Osteoblast (primary cell): ENCODE data around the gene TMEM115. TPM values are rescaled to one million over a fixed set of nuclear protein-coding genes. Genes with fewer than 3 reads are reported as not detected.
A peak's percentile ranks its signal among the peaks of the same experiment; 100 is the strongest.

Experiments used
- DNase-seq: peaks from one replicate; pipeline ENCODE4 v3.0.0; 2011; ENCODE audit warnings: low spot score, mixed read lengths; ENCODE audit not compliant: insufficient read length; ENCODE audit errors: missing footprints
- H2AFZ ChIP-seq: 2 replicates; pipeline ENCODE4 v1.6.0; 2011; ENCODE audit warnings: mild to moderate bottlenecking, low read length
- H3K27ac ChIP-seq: 2 replicates; pipeline ENCODE4 v1.5.1; 2011; ENCODE audit warnings: mild to moderate bottlenecking, low read depth, low read length, moderate library complexity
- H3K27me3 ChIP-seq: 2 replicates; pipeline ENCODE4 v1.6.0; 2012; ENCODE audit warnings: mild to moderate bottlenecking, control low read depth, inconsistent platforms, low read length, moderate library complexity; ENCODE audit not compliant: insufficient read depth
- H3K36me3 ChIP-seq: 2 replicates; pipeline ENCODE4 v1.5.1; 2011; ENCODE audit warnings: mild to moderate bottlenecking, low read length, control low read depth, moderate library complexity; ENCODE audit not compliant: insufficient read depth
- H3K4me1 ChIP-seq: 2 replicates; pipeline ENCODE4 v1.5.1; 2011; ENCODE audit warnings: mild to moderate bottlenecking, low read length, control low read depth, moderate library complexity; ENCODE audit not compliant: insufficient read depth
- H3K4me2 ChIP-seq: 2 replicates; pipeline ENCODE4 v1.6.0; 2011; ENCODE audit warnings: mild to moderate bottlenecking, low read length; ENCODE audit not compliant: insufficient read depth
- H3K4me3 ChIP-seq: fragments of 200-600 bp; sonication (generic); 3 replicates; pipeline ENCODE4 v1.5.1; 2012; ENCODE audit warnings: mild to moderate bottlenecking, low read length, inconsistent platforms; ENCODE audit not compliant: insufficient read depth
- H3K79me2 ChIP-seq: 2 replicates; pipeline ENCODE4 v1.6.0; 2012; ENCODE audit warnings: mild to moderate bottlenecking, low read length, control low read depth, inconsistent platforms; ENCODE audit not compliant: insufficient read depth
- H3K9me3 ChIP-seq: 2 replicates; pipeline ENCODE4 v1.5.1; 2011; ENCODE audit warnings: low read depth, low read length, control low read depth
- H4K20me1 ChIP-seq: 2 replicates; pipeline ENCODE4 v1.6.0; 2012; ENCODE audit warnings: mild to moderate bottlenecking, low read length, control low read depth; ENCODE audit not compliant: insufficient read depth
- total RNA-seq: library from RNA; depleted of rRNA; stranded (reverse); fragments of >200 nt; gene quantifications from 2 replicates; pipeline ENCODE4 v1.2.3, GENCODE V29; 2012
- TF ChIP-seq, protein P1 (sequence below): IDR thresholded peaks from 2 replicates; pipeline ENCODE4 v1.5.1; 2011; ENCODE audit warnings: mild to moderate bottlenecking, low read depth, low read length, moderate library complexity; ENCODE audit errors: extremely low read depth

The TMEM115 gene
- total RNA-seq, 1 donor, result 73.1 TPM

DNA sequence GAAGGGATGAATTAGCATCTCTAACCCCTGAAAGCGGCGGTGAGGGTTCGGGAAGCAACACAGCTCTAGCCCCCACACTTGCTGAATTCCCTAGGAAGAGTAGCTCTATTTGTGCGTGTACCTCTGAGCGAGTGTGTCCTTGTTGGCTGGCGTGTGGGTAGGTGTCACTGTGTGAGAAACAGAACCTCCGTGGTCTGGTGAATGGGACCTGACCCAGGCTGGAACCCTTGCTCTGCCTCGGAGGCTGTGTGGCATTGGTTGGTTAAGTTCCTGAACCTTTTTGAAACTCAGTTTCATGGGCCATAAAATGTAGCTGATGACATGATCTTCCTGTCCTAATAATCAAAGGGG lies 414 bp upstream of the TMEM115 start:
- H2AFZ ChIP-seq, result peak overlapping the region; percentile 92
- peak overlapping the region; percentile 85 for H3K4me2 ChIP-seq
- no peak for DNase-seq
- TF ChIP-seq, protein P1, sequence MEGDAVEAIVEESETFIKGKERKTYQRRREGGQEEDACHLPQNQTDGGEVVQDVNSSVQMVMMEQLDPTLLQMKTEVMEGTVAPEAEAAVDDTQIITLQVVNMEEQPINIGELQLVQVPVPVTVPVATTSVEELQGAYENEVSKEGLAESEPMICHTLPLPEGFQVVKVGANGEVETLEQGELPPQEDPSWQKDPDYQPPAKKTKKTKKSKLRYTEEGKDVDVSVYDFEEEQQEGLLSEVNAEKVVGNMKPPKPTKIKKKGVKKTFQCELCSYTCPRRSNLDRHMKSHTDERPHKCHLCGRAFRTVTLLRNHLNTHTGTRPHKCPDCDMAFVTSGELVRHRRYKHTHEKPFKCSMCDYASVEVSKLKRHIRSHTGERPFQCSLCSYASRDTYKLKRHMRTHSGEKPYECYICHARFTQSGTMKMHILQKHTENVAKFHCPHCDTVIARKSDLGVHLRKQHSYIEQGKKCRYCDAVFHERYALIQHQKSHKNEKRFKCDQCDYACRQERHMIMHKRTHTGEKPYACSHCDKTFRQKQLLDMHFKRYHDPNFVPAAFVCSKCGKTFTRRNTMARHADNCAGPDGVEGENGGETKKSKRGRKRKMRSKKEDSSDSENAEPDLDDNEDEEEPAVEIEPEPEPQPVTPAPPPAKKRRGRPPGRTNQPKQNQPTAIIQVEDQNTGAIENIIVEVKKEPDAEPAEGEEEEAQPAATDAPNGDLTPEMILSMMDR, result no peak
- no peak overlapping the region for H3K27ac ChIP-seq
- peaks cover 24% of the 10 kb centered on the region for H3K36me3 ChIP-seq
- no peaks in the 10 kb centered on the region for H3K9me3 ChIP-seq
- H3K4me3 ChIP-seq, result peak overlapping the region; percentile 92
- peaks cover 37% of the 10 kb centered on the region for H3K4me1 ChIP-seq
- H3K27me3 ChIP-seq, result no peaks in the 10 kb centered on the region
- peaks cover 42% of the 10 kb centered on the region for H4K20me1 ChIP-seq
- peaks cover 45% of the 10 kb centered on the region for H3K79me2 ChIP-seq

DNA sequence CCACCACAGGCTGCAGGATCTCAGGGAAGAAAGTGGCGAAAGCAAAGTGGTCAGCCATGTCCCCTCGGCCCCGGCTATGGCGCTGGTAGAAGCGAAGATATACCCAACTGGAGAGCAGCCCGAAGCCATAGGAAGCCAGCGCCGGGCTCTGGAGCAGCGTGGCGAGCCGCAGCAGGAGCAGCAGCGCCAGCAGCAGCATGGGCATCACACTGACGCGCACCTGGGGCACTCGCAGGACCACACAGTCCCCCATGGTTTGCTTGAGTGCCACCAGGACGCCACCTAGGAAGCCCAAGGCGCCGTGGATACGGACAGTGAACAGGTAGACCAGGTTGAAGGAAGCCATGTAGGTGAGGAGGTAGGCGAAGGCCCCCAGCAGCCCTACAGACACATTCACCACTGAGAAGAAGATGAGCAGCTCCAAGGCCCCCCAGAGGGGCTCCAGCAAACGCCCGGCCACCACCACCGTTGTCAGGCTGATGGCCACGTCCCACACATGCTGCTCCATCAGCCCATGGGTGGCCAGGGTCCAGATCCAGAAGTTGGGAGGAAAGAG lies 888 bp downstream of the TMEM115 start:
- peaks cover 58% of the 10 kb centered on the region for H3K79me2 ChIP-seq
- H3K36me3 ChIP-seq, result peaks cover 37% of the 10 kb centered on the region
- H3K4me1 ChIP-seq, result peaks cover 37% of the 10 kb centered on the region
- TF ChIP-seq, protein P1, result no peak
- no peak overlapping the region for H2AFZ ChIP-seq
- H3K27ac ChIP-seq, result peak overlapping the region; percentile 82
- no peak for DNase-seq
- no peaks in the 10 kb centered on the region for H3K27me3 ChIP-seq
- H3K4me3 ChIP-seq, result peak overlapping the region; percentile 92
- peaks cover 53% of the 10 kb centered on the region for H4K20me1 ChIP-seq
- H3K4me2 ChIP-seq, result peak overlapping the region; percentile 91
- H3K9me3 ChIP-seq, result no peaks in the 10 kb centered on the region

DNA sequence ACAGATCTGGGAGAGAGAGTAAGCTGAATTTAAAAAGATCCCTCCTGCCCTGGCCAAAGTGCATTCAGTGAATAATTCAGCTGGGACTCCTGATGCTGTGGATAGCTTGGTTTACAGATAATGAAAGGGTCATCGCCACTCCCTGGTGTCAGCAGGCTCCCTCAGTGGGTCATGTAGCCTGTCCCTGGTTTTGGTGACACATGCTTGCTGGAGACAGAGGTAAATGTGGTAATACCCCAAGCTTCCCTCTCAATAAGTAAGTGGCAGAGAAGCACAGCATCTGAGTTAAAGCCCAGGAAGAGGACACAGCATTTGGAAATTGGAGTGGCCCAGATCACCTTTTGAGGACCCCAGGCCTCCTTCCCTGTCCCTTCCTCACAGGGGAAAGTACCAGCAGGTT lies 1.8 kb downstream of the TMEM115 start:
- Histone ChIP-seq H3K9me3 (no peaks in the 10 kb centered on the region), H3K27me3 (no peaks in the 10 kb centered on the region), H3K79me2 (peaks cover 66% of the 10 kb centered on the region), H3K36me3 (peaks cover 41% of the 10 kb centered on the region), H4K20me1 (peaks cover 62% of the 10 kb centered on the region), H2AFZ (no peak overlapping the region), H3K27ac (peak overlapping the region; percentile 82), H3K4me3 (peak overlapping the region; percentile 92), H3K4me1 (peaks cover 43% of the 10 kb centered on the region), H3K4me2 (peak overlapping the region; percentile 91)
- no peak for DNase-seq
- TF ChIP-seq, protein P1, result no peak

DNA sequence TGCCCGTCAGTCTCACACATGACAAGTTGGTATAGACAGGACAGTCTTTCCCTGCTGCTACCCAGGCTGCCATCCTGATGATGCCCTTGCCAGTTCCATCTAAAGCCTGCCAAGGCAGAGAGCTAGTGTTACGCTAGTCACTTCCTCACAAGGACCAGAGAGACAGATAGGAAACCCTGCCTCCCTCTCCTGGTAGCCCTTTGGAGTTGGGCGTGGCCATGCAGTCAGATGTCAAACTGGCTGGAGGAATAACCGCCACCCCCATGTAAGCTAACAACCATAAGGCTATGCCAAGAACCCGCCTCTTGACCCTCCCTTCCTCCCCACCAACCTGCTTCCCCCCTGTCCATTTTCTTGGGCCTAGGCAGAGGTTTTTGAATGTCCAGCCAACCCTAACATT lies 2.8 kb downstream of the TMEM115 start:
- peaks cover 67% of the 10 kb centered on the region for H4K20me1 ChIP-seq
- peak overlapping the region; percentile 20 for H3K27ac ChIP-seq
- H3K79me2 ChIP-seq, result peaks cover 71% of the 10 kb centered on the region
- peak overlapping the region; percentile 92 for H3K4me3 ChIP-seq
- no peak overlapping the region for H2AFZ ChIP-seq
- peaks cover 46% of the 10 kb centered on the region for H3K36me3 ChIP-seq
- H3K4me1 ChIP-seq, result peaks cover 49% of the 10 kb centered on the region
- no peaks in the 10 kb centered on the region for H3K9me3 ChIP-seq
- no peaks in the 10 kb centered on the region for H3K27me3 ChIP-seq
- DNase-seq, result no peak
- peak overlapping the region; percentile 91 for H3K4me2 ChIP-seq
- TF ChIP-seq, protein P1, result no peak
